HG03103 (cell line): ENCODE results near the gene DGKD.

ENCODE experiments used
- ATAC-seq: cut with Tn5 transposase; IDR thresholded peaks from one replicate; pipeline ENCODE4 v1.9.1; 2021; ENCODE audit warnings: low read depth; ENCODE audit not compliant: unreplicated experiment

The DGKD gene

GRCh38 chr2:233470839-233471238 is 116.5 kb downstream of the DGKD start:
- no peak for ATAC-seq

- ATAC-seq, result no peak
Observed at GRCh38 chr2:233471291-233472035, 117.2 kb downstream of the DGKD start.

- no peak for ATAC-seq
Observed at GRCh38 chr2:233473386-233473791, 119.1 kb downstream of the DGKD start.

- no peak for ATAC-seq
Observed at GRCh38 chr2:233473878-233474277, 119.6 kb downstream of the DGKD start.

- no peak for ATAC-seq
Observed at GRCh38 chr2:233474308-233475160, 120.2 kb downstream of the DGKD start.

GRCh38 chr2:233476063-233476410 is 121.7 kb downstream of the DGKD start:
- no peak for ATAC-seq

- no peak for ATAC-seq
Observed at GRCh38 chr2:233476651-233477547, 122.6 kb downstream of the DGKD start.

- no peak for ATAC-seq
Observed at GRCh38 chr2:233477548-233478433, 123.5 kb downstream of the DGKD start.

GRCh38 chr2:233479616-233480489 is 125.6 kb downstream of the DGKD start:
- ATAC-seq, result no peak

- no peak for ATAC-seq
Observed at GRCh38 chr2:233480490-233481202, 126.4 kb downstream of the DGKD start.

GRCh38 chr2:233481368-233482142 is 127.3 kb downstream of the DGKD start:
- no peak for ATAC-seq

- no peak for ATAC-seq
Observed at GRCh38 chr2:233482616-233483015, 128.3 kb downstream of the DGKD start.

GRCh38 chr2:233485726-233486125 is 131.4 kb downstream of the DGKD start:
- ATAC-seq, result no peak

GRCh38 chr2:233486357-233486756 is 132.1 kb downstream of the DGKD start:
- no peak for ATAC-seq

- ATAC-seq, result no peak
Observed at GRCh38 chr2:233486778-233487552, 132.7 kb downstream of the DGKD start.

GRCh38 chr2:233487748-233488345 is 133.6 kb downstream of the DGKD start:
- no peak for ATAC-seq
